Occipital lobe (tissue), 3 donors: ENCODE results near the gene NOC2L. TPM values are rescaled to one million over a fixed set of nuclear protein-coding genes. Genes with fewer than 3 reads are reported as not detected.
A peak's percentile ranks its signal among the peaks of the same experiment; 100 is the strongest.
"Not testable (repeated sequence)": the region's sequence is repeated elsewhere in the genome, so short reads cannot be mapped to it uniquely, and the experiment has no call there.

Source experiments
- DNase-seq: peaks from one replicate; lab custom pipeline; 2025; lab: John Stamatoyannopoulos, UW
- small RNA-seq: library from RNA; depleted of rRNA; stranded (forward); fragments of <200 nt; gene quantifications from one replicate; pipeline ENCODE3, GENCODE V24; 2014
- total RNA-seq: library from RNA; depleted of rRNA; stranded (reverse); fragments of >200 nt; gene quantifications from one replicate; pipeline ENCODE4 v1.2.3, GENCODE V29; 2014

The NOC2L gene
- total RNA-seq, 1 donor from 2014 or later, result 52.7 TPM

DNA sequence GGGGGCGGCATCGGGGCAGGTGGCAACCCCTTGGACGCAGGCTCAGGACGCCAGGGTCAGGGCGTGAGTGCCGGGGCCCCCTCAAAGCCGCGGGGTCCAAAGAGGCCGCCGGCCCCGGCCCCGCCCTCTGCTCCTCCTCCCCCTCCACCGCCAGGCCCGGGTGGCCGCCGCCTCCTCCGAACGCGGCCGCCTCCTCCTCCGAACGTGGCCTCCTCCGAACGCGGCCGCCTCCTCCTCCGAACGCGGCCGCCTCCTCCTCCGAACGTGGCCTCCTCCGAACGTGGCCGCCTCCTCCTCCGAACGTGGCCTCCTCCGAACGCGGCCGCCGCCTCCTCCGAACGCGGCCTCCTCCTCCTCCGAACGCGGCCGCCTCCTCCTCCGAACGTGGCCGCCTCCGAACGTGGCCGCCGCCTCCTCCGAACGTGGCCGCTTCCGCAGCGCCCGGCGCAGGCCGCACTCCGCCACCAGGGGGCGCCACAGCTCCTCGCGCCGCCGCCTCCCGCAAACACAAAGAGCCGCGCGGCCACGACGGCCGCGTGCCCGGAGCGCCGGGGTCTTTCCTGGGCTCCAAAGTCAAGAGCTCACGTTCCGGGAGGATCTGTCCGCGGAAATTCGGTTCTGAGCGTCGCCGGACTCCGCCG, 54.6 kb downstream of the NOC2L start:
- peak; percentile 57 for DNase-seq

DNA sequence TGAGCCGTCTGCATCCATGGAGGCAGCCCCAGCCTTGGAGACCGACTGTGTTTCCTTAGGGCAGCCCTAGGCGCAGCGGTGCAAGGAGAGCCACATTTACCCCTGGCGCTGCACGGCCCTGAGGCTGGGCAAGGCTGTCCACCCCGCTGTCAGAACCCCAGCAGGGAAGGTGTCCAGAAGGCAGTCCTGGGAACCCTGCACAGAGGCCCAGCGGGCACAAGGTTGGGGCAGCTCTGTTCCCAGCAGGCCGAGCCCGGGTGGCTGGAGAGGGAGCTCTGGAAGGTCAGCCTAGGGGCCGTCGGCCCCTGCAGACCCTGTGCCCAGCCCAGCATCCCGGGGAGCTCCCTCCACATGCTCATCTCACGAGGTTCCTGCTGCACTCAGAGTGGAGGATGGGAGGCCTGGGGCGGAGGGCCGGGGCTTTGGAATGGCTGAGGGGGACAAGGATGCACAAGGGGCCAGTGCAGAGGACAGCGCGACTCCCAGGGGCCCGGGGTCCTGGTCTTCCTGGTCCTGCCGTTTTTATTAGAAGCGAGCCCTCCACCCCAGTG, 55.3 kb downstream of the NOC2L start:
- no peak for DNase-seq

DNA sequence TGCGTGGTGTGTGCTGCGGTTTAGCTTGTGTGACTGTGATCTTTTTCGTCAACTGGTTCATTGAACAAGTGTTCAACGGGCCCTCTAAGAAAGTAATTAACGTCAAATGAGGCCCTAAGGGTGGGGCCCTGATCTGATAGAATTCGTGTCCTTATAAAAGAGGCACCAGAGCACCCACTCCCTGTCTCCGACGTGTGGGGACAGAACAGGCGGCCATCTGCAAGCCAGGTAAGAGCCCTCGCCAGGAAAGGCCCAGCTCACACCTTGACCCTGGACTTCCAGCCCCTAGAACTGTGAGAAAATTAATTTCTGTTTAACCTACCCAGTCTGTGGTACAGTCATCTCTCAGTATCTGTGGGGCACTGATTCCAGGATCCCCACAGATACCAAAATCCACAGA, 55.8 kb downstream of the NOC2L start:
- DNase-seq, result no peak

DNA sequence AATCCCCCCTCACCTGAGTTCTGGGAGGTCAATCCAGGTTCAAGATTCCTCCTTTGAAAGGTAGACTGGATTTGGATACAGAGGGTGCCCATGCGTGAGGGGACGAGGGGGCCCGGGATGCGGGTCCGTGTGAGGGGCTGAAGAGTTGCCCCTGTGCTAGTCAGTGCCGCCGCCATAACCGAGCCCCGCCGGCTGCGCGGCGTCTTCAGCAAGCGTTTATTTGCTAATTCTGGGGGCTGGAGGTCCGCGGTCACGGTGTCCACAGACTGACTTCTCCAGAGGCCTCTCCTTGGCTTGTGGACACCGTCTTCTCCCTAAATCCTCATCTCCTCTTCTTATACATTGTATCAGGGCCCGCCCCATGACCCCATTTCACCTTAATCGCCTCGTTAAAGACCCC, 56.3 kb downstream of the NOC2L start:
- DNase-seq, result no peak

- no peak for DNase-seq
Observed at GRCh38 chr1:901108-901859, 57.8 kb downstream of the NOC2L start.

GRCh38 chr1:899636-900317, 59.3 kb downstream of the NOC2L start:
- no peak for DNase-seq

GRCh38 chr1:897951-898350, 61.1 kb downstream of the NOC2L start:
- not testable (repeated sequence) for DNase-seq

DNA sequence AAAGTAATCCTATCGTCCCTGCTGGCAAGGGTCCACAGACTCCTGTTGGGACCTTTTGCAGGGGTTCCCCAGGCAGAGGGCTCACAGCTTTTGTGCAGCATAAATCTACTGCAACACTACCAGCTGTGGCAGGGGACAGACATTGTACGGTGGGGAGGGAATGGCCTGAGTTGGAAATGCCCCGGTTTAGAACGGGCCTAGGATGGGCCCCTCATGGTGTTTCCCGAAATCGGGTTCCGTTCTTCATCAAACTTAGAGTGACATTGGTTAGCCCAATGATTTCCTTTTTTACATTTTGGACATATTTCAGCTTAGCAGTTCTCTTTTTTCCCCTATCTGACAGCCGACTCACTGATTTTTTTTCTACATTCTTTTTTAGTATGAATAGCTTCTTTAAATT, 61.8 kb downstream of the NOC2L start:
- no peak for DNase-seq

Small RNA genes within 50 kb of the gene (small RNA-seq; reads per million reads assigned to genes)
- gene AL645608.3 (not detected), gene AL645608.4 (not detected)

Other genes starting within 250 kb of the NOC2L start
- gene SAMD11, start 35.3 kb downstream of the NOC2L start, total RNA-seq, result 0.16 TPM
- gene KLHL17, start 1.3 kb upstream of the NOC2L start, total RNA-seq, result 6.1 TPM
- not detected for gene PLEKHN1, start 7.2 kb upstream of the NOC2L start, total RNA-seq
- 0.47 TPM for gene PERM1, start 22.8 kb upstream of the NOC2L start, total RNA-seq
- 15.1 TPM for gene HES4, start 40.8 kb upstream of the NOC2L start, total RNA-seq
- 15.0 TPM for gene ISG15, start 54.2 kb upstream of the NOC2L start, total RNA-seq
- 71.9 TPM for gene AGRN, start 60.9 kb upstream of the NOC2L start, total RNA-seq
- not detected for gene RNF223, start 115.0 kb upstream of the NOC2L start, total RNA-seq
- gene C1orf159, start 156.8 kb upstream of the NOC2L start, total RNA-seq, result 5.5 TPM
- not detected for gene TTLL10, start 214.6 kb upstream of the NOC2L start, total RNA-seq
- gene TNFRSF18, start 247.3 kb upstream of the NOC2L start, total RNA-seq, result not detected